Measurements from ENCODE around the gene TMEM60.
A peak's percentile ranks its signal among the peaks of the same experiment; 100 is the strongest.

The TMEM60 gene, protein sequence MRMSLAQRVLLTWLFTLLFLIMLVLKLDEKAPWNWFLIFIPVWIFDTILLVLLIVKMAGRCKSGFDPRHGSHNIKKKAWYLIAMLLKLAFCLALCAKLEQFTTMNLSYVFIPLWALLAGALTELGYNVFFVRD

DNA sequence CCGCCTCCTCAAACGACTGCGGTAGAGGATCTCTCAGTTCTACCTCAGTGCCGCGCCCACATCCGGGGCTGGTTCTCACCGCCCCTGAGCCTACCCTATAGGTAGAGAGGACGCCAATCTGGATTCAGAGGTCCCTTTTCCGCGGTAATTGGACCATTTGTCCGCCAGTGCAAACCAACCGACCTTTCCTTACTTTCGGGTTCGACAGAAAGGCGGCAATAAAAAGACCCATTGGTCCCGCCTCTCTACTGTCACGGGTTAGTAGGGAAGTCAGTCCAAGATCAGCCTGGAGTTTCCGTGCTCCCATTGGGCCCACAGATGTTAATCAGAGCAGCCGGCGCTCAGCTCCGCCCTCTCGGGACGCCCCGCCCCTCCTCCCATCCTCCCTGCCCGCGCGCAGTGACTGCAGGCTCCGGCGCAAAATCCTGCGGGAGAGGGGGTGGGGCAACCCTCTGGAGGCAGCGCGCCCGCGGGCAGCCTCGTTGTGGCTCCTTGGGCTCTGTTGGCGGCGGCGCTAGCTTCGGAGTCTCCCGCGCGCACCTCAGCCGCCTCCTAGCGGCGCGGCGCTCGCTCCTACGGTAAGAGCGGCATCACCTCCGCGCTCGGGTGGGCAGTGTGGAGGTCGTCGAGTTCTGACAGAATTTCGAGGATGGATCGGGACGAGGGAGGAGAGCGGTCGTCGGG, at the start of gene TMEM60, which contains the start of gene PHTF2:
TSS of gene TMEM60 (minus strand) at position 41 of the 684 bp plus-strand sequence. CDS start 4,061 bp downstream, outside the sequence.
TSS of gene PHTF2 (plus strand) at position 380 of the 684 bp plus-strand sequence.
- H3K4me3 ChIP-seq (ENCODE audit: control insufficient read depth, low read depth, low read length), result peak within 1 kb of the TSS; percentile 88
- peak; percentile 99 for DNase-seq (ENCODE audit: low read depth)
- TF ChIP-seq, protein P1, sequence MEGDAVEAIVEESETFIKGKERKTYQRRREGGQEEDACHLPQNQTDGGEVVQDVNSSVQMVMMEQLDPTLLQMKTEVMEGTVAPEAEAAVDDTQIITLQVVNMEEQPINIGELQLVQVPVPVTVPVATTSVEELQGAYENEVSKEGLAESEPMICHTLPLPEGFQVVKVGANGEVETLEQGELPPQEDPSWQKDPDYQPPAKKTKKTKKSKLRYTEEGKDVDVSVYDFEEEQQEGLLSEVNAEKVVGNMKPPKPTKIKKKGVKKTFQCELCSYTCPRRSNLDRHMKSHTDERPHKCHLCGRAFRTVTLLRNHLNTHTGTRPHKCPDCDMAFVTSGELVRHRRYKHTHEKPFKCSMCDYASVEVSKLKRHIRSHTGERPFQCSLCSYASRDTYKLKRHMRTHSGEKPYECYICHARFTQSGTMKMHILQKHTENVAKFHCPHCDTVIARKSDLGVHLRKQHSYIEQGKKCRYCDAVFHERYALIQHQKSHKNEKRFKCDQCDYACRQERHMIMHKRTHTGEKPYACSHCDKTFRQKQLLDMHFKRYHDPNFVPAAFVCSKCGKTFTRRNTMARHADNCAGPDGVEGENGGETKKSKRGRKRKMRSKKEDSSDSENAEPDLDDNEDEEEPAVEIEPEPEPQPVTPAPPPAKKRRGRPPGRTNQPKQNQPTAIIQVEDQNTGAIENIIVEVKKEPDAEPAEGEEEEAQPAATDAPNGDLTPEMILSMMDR (IDR thresholded peaks at IDR 0.05; ENCODE audit: control insufficient read depth, insufficient read depth, low read depth, low read length, missing control alignments), result peak; percentile 66

DNA sequence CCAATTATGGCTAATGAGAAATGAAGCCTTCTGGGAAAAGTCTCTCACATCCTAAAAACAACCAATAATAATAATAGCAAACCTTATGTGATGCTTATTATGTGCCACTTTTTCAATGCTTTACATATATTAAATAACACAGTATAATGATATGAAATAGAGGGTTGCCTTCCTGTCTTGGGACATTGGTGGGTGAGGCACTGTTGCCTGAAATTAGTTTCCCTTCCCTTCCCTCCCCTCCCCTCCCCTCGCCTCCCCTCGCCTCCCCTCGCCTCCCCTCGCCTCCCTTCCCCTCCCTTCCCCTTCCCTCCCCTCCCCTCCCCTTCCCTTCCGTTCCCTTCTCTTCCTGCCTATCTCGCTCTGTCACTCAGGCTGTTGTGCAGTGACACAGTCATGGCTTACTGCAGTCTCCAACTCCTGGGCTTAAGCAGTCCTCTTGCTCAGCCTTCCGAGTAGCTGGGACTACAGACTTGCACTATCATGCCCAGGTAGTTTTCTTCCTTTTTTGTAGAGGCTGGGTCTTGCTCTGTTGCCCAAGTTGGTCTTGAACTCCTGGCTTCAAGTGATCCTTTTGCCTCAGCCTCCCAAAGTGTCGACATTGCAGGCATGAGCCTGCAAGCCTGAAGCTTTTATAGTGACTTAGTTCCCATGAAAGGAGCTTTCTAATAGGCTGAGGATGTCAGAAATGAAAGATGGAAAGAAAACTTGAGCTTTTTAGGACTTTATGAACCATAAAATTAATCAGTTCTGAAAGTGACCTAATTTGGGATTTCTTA, 48.3 kb upstream of the TMEM60 start:
- no peak for DNase-seq (ENCODE audit: low read depth)
- TF ChIP-seq, protein P1 (IDR thresholded peaks at IDR 0.05; ENCODE audit: control insufficient read depth, insufficient read depth, low read depth, low read length, missing control alignments), result no peak

DNA sequence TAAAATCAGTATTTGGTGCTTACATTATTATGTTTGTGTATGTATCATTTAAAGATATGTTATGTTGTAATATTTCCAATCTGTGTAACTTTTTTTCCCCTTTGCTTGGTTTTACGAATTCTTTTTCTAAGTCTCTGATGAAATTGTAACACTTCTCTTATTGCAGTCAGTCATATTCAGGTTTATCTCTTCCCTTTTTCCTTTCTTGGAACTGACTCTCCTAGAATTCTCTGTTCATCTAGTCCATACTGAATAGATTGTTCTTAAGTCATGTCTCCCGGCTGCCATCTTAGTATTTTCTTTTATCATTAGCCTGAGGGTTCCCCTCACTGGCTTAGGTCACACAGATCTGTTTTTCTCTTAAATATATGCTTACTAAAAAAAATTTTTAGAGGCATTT, 45.0 kb upstream of the TMEM60 start:
- no peak overlapping the region for H3K4me3 ChIP-seq (ENCODE audit: control insufficient read depth, low read depth, low read length)
- no peak for DNase-seq (ENCODE audit: low read depth)
- TF ChIP-seq, protein P1 (IDR thresholded peaks at IDR 0.05; ENCODE audit: control insufficient read depth, insufficient read depth, low read depth, low read length, missing control alignments), result no peak

More for the DNA sequence above, 48.3 kb upstream of the TMEM60 start:
- H3K4me3 ChIP-seq (ENCODE audit: control insufficient read depth, low read depth, low read length), result no peak overlapping the region

DNA sequence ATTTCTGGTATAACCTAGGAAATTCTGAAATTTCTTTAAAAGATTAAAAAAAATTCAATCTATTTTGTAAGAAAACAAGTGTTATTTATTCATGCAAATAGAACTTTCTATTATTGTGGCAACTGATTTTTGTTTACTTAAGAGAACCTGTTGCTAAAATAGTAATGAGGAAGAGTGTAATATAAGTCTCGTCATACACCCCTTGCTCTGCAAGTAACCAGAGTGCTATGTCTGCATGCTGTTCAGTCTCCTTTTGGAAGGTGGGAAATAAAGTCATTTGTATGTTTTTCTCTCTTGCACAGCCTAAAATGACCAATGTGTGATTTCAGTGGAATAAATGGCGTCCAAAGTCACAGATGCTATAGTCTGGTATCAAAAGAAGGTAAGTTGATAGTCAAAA, 41.7 kb upstream of the TMEM60 start:
- no peak overlapping the region for H3K4me3 ChIP-seq (ENCODE audit: control insufficient read depth, low read depth, low read length)
- DNase-seq (ENCODE audit: low read depth), result no peak
- TF ChIP-seq, protein P1 (IDR thresholded peaks at IDR 0.05; ENCODE audit: control insufficient read depth, insufficient read depth, low read depth, low read length, missing control alignments), result no peak

DNA sequence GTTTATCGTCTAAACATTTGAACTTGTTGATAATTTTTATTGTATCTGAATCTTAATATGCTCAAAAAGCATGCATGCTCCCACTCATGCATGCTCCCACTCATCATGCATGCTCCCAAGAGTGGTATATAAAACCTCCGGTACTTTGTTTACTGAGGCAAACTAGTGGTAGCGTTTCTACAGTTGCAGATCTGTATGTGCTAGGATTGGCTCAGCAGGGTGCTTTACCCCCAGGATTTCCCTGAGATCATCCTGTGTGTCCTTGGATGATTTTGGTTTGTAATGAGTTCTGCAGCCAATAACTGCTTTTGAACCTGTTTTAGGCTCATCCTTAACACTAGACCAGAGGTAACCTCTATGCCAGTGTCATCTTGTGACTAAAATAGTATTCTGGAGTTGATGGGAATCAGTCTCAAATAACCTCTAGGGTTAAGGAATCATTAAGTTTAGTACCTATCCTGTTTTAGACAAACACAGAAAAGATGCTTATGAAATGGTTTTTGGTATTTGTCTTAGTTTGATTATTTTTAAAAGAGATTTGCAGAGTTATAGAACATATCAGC, 40.8 kb upstream of the TMEM60 start:
- DNase-seq (ENCODE audit: low read depth), result no peak
- TF ChIP-seq, protein P1 (IDR thresholded peaks at IDR 0.05; ENCODE audit: control insufficient read depth, insufficient read depth, low read depth, low read length, missing control alignments), result no peak
- H3K4me3 ChIP-seq (ENCODE audit: control insufficient read depth, low read depth, low read length), result no peak overlapping the region

DNA sequence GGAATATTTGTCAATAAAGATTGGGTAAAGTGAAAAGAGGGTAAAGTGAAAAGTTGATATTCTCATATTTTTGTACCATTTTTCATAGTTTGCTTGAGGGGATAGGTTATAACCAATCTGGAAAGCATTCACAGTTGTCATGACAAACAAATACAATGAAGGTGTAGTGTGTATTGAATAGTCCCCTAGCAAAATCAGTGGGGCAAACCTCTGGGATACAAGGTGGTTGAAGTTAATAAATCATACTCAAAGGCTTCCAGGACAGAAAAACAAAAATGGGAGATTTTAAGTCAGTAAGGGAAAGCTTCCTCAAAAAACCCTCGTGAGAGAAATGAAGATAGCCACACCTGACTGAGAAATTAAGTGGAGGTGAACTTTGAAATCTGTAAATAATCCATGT, 39.7 kb upstream of the TMEM60 start:
- TF ChIP-seq, protein P1 (IDR thresholded peaks at IDR 0.05; ENCODE audit: control insufficient read depth, insufficient read depth, low read depth, low read length, missing control alignments), result no peak
- H3K4me3 ChIP-seq (ENCODE audit: control insufficient read depth, low read depth, low read length), result no peak overlapping the region
- DNase-seq (ENCODE audit: low read depth), result no peak

Measured in AG09309 (cell line).